ENCODE data around the gene POLR3E. TPM values are rescaled to one million over a fixed set of nuclear protein-coding genes. Genes with fewer than 3 reads are reported as not detected.

POLR3E gene
- total and polyA plus RNA-seq, 7 experiments from 2014 or later = 11.8 to 232 (median 107) TPM

DNA sequence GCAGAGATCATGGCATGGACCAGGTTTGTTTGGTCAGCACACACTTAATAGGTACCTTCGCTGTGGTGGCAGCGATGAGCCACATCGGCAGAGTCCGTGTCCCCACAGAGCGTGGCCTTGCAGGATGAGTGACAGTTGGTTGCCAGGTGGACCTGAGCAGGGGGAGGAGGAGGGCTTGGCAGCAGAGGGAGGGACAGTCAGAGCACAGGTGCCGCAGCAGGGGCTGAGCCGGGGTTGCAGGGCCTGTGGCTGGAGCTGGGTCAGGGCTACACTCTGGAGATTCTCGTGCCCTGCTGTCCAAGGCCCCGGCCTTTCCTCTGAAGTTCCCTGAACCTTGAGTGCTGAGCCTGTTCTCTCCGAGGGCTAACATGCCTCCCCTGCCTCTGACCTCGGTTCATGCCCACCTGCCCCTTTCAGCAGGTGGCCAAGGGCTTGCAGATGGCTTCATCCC, 24.8 kb downstream of the POLR3E start:
- peaks cover 8 to 96% (median 32%) of the 10 kb centered on the region in 3 experiments for H3K36me3 ChIP-seq (ENCODE audit: control insufficient read depth in 2 of 3, insufficient read depth in 3 of 3, low read length in 3 of 3)
- Mint-ChIP-seq H3K4me3 (no peak overlapping the region), H3K4me1 (peaks cover 0 to 15% (median 6%) of the 10 kb centered on the region in 7 donors), H3K9me3 (no peaks in the 10 kb centered on the region), H3K27me3 (no peaks in the 10 kb centered on the region), H3K27ac (peak overlapping the region in 2 of 9 donors; percentile 43 to 82), H3K36me3 (peaks cover 7 to 38% (median 12%) of the 10 kb centered on the region in 5 donors)
- H3K27me3 ChIP-seq (ENCODE audit: control insufficient read depth in 2 of 2, insufficient read depth in 2 of 2, low read length in 2 of 2) = no peaks in the 10 kb centered on the region
- CTCF ChIA-PET = interaction anchor here (0.6 kb wide), 1 partner anchor 9 kb away, joined by 3 read pairs; no protein-coding TSS in a partner anchor
- no peak for DNase-seq
- POLR2A ChIA-PET = no interaction called here
- no peak overlapping the region for H3K4me3 ChIP-seq (ENCODE audit: low read length)
- no peak for ATAC-seq
- H3K27ac ChIP-seq (ENCODE audit: low read depth, low read length) = no peak overlapping the region
- intact Hi-C loops (cut with micrococcal nuclease) = loop anchor here in 1 of 2 donors (10.0 kb wide), 1 partner anchor 1017 kb away; no protein-coding TSS in a partner anchor
- no peaks in the 10 kb centered on the region for H3K4me1 ChIP-seq (ENCODE audit: control insufficient read depth in 2 of 2, insufficient read depth in 2 of 2, low read length in 2 of 2)
- no peaks in the 10 kb centered on the region for H3K9me3 ChIP-seq (ENCODE audit: control insufficient read depth in 2 of 3, low read length in 3 of 3)

- intact Hi-C loops (cut with micrococcal nuclease) = loop anchor here in 1 of 2 donors (10.0 kb wide), 1 partner anchor 1018 kb away; no protein-coding TSS in a partner anchor
- POLR2A ChIA-PET = no interaction called here
These were observed 25.5 kb downstream of the POLR3E start for GRCh38 chr16:22322741-22323140.

GRCh38 chr16:22323173-22323958, 26.2 kb downstream of the POLR3E start:
- intact Hi-C loops (cut with micrococcal nuclease) = loop anchor here in 1 of 2 donors (10.0 kb wide), 1 partner anchor 1019 kb away; no protein-coding TSS in a partner anchor
- DNase-seq (no peak), ATAC-seq (no peak)
- H3K27me3 Mint-ChIP-seq = no peaks in the 10 kb centered on the region
- H3K9me3 ChIP-seq (ENCODE audit: control insufficient read depth in 2 of 3, low read length in 3 of 3) = no peaks in the 10 kb centered on the region
- H3K27me3 ChIP-seq (ENCODE audit: control insufficient read depth in 2 of 2, insufficient read depth in 2 of 2, low read length in 2 of 2) = no peaks in the 10 kb centered on the region
- H3K27ac ChIP-seq (ENCODE audit: low read depth, low read length) = no peak overlapping the region
- no peak overlapping the region for H3K4me3 ChIP-seq (ENCODE audit: low read length)
- peaks cover 8 to 96% (median 37%) of the 10 kb centered on the region in 3 experiments for H3K36me3 ChIP-seq (ENCODE audit: control insufficient read depth in 2 of 3, insufficient read depth in 3 of 3, low read length in 3 of 3)
- H3K4me1 Mint-ChIP-seq = peaks cover 0 to 9% (median 6%) of the 10 kb centered on the region in 7 donors
- H3K9me3 Mint-ChIP-seq = no peaks in the 10 kb centered on the region
- ChIA-PET POLR2A (interaction anchor here (1.0 kb wide), 1 partner anchor 58 kb away, joined by 3 read pairs; no protein-coding TSS in a partner anchor), CTCF (no interaction called here)
- no peaks in the 10 kb centered on the region for H3K4me1 ChIP-seq (ENCODE audit: control insufficient read depth in 2 of 2, insufficient read depth in 2 of 2, low read length in 2 of 2)
- H3K36me3 Mint-ChIP-seq = peaks cover 0 to 39% (median 11%) of the 10 kb centered on the region in 5 donors
- no peak overlapping the region for H3K4me3 Mint-ChIP-seq
- peak overlapping the region in 3 of 9 donors; percentile 8 to 48 (median 28) for H3K27ac Mint-ChIP-seq

More at GRCh38 chr16:22322741-22323140, 25.5 kb downstream of the POLR3E start:
- H3K27me3 ChIP-seq (ENCODE audit: control insufficient read depth in 2 of 2, insufficient read depth in 2 of 2, low read length in 2 of 2) = no peaks in the 10 kb centered on the region
- no peak overlapping the region for H3K4me3 ChIP-seq (ENCODE audit: low read length)
- H3K9me3 ChIP-seq (ENCODE audit: control insufficient read depth in 2 of 3, low read length in 3 of 3) = no peaks in the 10 kb centered on the region
- Mint-ChIP-seq H3K4me3 (no peak overlapping the region), H3K27ac (peak overlapping the region in 4 of 9 donors; percentile 41 to 82 (median 46)), H3K27me3 (no peaks in the 10 kb centered on the region), H3K36me3 (peaks cover 1 to 34% (median 11%) of the 10 kb centered on the region in 5 donors), H3K9me3 (no peaks in the 10 kb centered on the region), H3K4me1 (peaks cover 0 to 9% (median 6%) of the 10 kb centered on the region in 7 donors)
- peaks cover 8 to 96% (median 33%) of the 10 kb centered on the region in 3 experiments for H3K36me3 ChIP-seq (ENCODE audit: control insufficient read depth in 2 of 3, insufficient read depth in 3 of 3, low read length in 3 of 3)
- CTCF ChIA-PET = no interaction called here
- no peak for DNase-seq
- ATAC-seq = no peak
- no peak overlapping the region for H3K27ac ChIP-seq (ENCODE audit: low read depth, low read length)
- H3K4me1 ChIP-seq (ENCODE audit: control insufficient read depth in 2 of 2, insufficient read depth in 2 of 2, low read length in 2 of 2) = no peaks in the 10 kb centered on the region

- POLR2A ChIA-PET = interaction anchor here (1.0 kb wide), 1 partner anchor 57 kb away, joined by 3 read pairs; no protein-coding TSS in a partner anchor
- H3K36me3 Mint-ChIP-seq = peaks cover 0 to 41% (median 11%) of the 10 kb centered on the region in 5 donors
These were observed 27.0 kb downstream of the POLR3E start for GRCh38 chr16:22323959-22324786.

DNA sequence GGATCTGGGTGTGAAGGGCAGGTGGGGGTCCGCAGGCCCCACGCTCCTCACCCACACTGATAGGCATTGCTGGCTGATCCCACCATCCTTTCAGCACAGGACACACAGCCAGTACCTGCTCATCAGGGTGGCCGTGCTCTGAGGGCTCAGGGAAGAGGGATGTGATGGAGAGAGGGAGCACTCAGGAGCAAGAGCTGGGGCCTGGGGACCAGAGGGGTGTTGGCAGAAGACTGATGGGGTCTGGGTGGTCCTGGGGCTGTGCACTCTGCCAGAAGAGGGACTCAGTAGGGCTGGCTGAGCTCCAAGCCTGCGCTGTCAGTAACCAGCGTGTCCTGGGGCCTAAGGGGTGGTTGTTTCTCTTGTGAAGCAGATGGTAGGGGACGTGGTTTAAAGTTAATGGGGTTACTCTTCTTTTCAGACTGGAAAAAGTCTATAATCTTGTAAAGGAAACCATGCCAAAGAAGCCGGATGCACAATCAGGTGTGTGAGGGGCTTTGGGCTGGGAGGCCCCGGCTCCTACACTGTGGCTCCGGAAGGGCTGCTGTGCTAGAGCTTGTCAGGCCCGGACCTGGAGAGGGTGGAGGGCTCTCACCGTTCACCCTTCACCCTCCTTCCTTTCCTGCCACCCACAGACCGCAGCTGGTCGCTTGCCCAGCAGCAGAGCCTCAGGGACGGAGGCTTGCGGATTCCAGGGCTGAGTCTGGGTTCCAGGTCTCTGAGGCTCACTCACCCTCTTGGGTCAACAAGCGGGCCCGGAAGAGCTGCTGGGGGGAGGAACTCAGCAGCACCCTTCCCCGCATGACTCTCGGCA, 27.8 kb downstream of the POLR3E start:
- Histone ChIP-seq H3K9me3 (ENCODE audit: control insufficient read depth in 2 of 3, low read length in 3 of 3) (no peaks in the 10 kb centered on the region), H3K27ac (ENCODE audit: low read depth, low read length) (no peak overlapping the region), H3K4me1 (ENCODE audit: control insufficient read depth in 2 of 2, insufficient read depth in 2 of 2, low read length in 2 of 2) (no peaks in the 10 kb centered on the region), H3K4me3 (ENCODE audit: low read length) (no peak overlapping the region), H3K36me3 (ENCODE audit: control insufficient read depth in 2 of 3, insufficient read depth in 3 of 3, low read length in 3 of 3) (peaks cover 8 to 96% (median 37%) of the 10 kb centered on the region in 3 experiments), H3K27me3 (ENCODE audit: control insufficient read depth in 2 of 2, insufficient read depth in 2 of 2, low read length in 2 of 2) (no peaks in the 10 kb centered on the region)
- peak overlapping the region in 6 of 9 donors; percentile 14 to 73 (median 50) for H3K27ac Mint-ChIP-seq
- no peak overlapping the region for H3K4me3 Mint-ChIP-seq
- intact Hi-C loops (cut with micrococcal nuclease) = loop anchor here in 1 of 2 donors (10.0 kb wide), 1 partner anchor 1020 kb away; no protein-coding TSS in a partner anchor
- H3K9me3 Mint-ChIP-seq = no peaks in the 10 kb centered on the region
- POLR2A ChIA-PET = interaction anchor here (2.1 kb wide), 1 partner anchor 48 kb away, joined by 7 read pairs; no protein-coding TSS in a partner anchor
- peaks cover under 1 to 13% (median 9%) of the 10 kb centered on the region in 7 donors for H3K4me1 Mint-ChIP-seq
- ATAC-seq (no peak), DNase-seq (no peak)
- CTCF ChIA-PET = interaction anchor here (1.4 kb wide), 1 partner anchor 28 kb away, joined by 3 read pairs; no protein-coding TSS in a partner anchor
- no peaks in the 10 kb centered on the region for H3K27me3 Mint-ChIP-seq
- peaks cover 0 to 40% (median 9%) of the 10 kb centered on the region in 5 donors for H3K36me3 Mint-ChIP-seq

More at GRCh38 chr16:22323959-22324786, 27.0 kb downstream of the POLR3E start:
- Histone ChIP-seq H3K4me1 (ENCODE audit: control insufficient read depth in 2 of 2, insufficient read depth in 2 of 2, low read length in 2 of 2) (no peaks in the 10 kb centered on the region), H3K36me3 (ENCODE audit: control insufficient read depth in 2 of 3, insufficient read depth in 3 of 3, low read length in 3 of 3) (peaks cover 8 to 97% (median 37%) of the 10 kb centered on the region in 3 experiments), H3K27me3 (ENCODE audit: control insufficient read depth in 2 of 2, insufficient read depth in 2 of 2, low read length in 2 of 2) (no peaks in the 10 kb centered on the region), H3K9me3 (ENCODE audit: control insufficient read depth in 2 of 3, low read length in 3 of 3) (no peaks in the 10 kb centered on the region), H3K27ac (ENCODE audit: low read depth, low read length) (peak overlapping the region; percentile 8), H3K4me3 (ENCODE audit: low read length) (no peak overlapping the region)
- H3K27ac Mint-ChIP-seq = peak overlapping the region in 7 of 9 donors; percentile 12 to 73 (median 41)
- peaks cover 0 to 11% (median 6%) of the 10 kb centered on the region in 7 donors for H3K4me1 Mint-ChIP-seq
- intact Hi-C loops (cut with micrococcal nuclease) = loop anchor here in 1 of 2 donors (10.0 kb wide), 1 partner anchor 1019 kb away; no protein-coding TSS in a partner anchor
- ATAC-seq (no peak), DNase-seq (no peak)
- H3K27me3 Mint-ChIP-seq = no peaks in the 10 kb centered on the region
- no peaks in the 10 kb centered on the region for H3K9me3 Mint-ChIP-seq
- no peak overlapping the region for H3K4me3 Mint-ChIP-seq
- CTCF ChIA-PET = interaction anchor here (0.8 to 1.4 kb wide), 2 partner anchors 29 to 34 kb away, joined by 3 to 4 read pairs; no protein-coding TSS in a partner anchor

All from naive thymus-derived CD4-positive, alpha-beta T cell (primary cell).